Measurements from ENCODE around the gene PTPRN2.

PTPRN2 gene

GRCh38 chr7:158263110-158263963, 324.3 kb downstream of the PTPRN2 start:
- no peaks in the 10 kb centered on the region for H3K36me3 Mint-ChIP-seq (ENCODE audit: insufficient read depth)
- H3K9me3 Mint-ChIP-seq, result no peaks in the 10 kb centered on the region
- H3K4me1 Mint-ChIP-seq (ENCODE audit: low read depth in 2 of 2), result no peaks in the 10 kb centered on the region
- H3K4me3 Mint-ChIP-seq, result no peak overlapping the region
- DNase-seq (no peak), ATAC-seq (replicated peaks) (no peak)
- H3K27me3 Mint-ChIP-seq, result peaks cover 7 to 8% of the 10 kb centered on the region in 2 donors
- H3K27ac Mint-ChIP-seq, result no peak overlapping the region

- H3K4me3 Mint-ChIP-seq, result no peak overlapping the region
- no peaks in the 10 kb centered on the region for H3K36me3 Mint-ChIP-seq (ENCODE audit: insufficient read depth)
- H3K27ac Mint-ChIP-seq, result no peak overlapping the region
- H3K4me1 Mint-ChIP-seq (ENCODE audit: low read depth in 2 of 2), result no peaks in the 10 kb centered on the region
- DNase-seq (no peak), ATAC-seq (replicated peaks) (no peak)
- H3K9me3 Mint-ChIP-seq, result peaks cover 0 to 3% of the 10 kb centered on the region in 2 donors
- peaks cover 10 to 13% of the 10 kb centered on the region in 2 donors for H3K27me3 Mint-ChIP-seq
Observed at GRCh38 chr7:158262284-158263109, 325.1 kb downstream of the PTPRN2 start.

- DNase-seq, result no peak
- no peak for ATAC-seq (replicated peaks)
- H3K4me1 Mint-ChIP-seq (ENCODE audit: low read depth in 2 of 2), result no peaks in the 10 kb centered on the region
- H3K9me3 Mint-ChIP-seq, result peaks cover 0 to 3% of the 10 kb centered on the region in 2 donors
- H3K36me3 Mint-ChIP-seq (ENCODE audit: insufficient read depth), result no peaks in the 10 kb centered on the region
- H3K27ac Mint-ChIP-seq, result no peak overlapping the region
- H3K4me3 Mint-ChIP-seq, result no peak overlapping the region
- H3K27me3 Mint-ChIP-seq, result peaks cover 10 to 13% of the 10 kb centered on the region in 2 donors
Observed at GRCh38 chr7:158261362-158262235, 326.0 kb downstream of the PTPRN2 start.

GRCh38 chr7:158260567-158261361, 326.9 kb downstream of the PTPRN2 start:
- H3K4me1 Mint-ChIP-seq (ENCODE audit: low read depth in 2 of 2), result no peaks in the 10 kb centered on the region
- H3K27ac Mint-ChIP-seq, result no peak overlapping the region

GRCh38 chr7:158259671-158260418, 327.8 kb downstream of the PTPRN2 start:
- H3K27ac Mint-ChIP-seq, result no peak overlapping the region
- no peak for ATAC-seq (replicated peaks)
- no peak for DNase-seq
- no peak overlapping the region for H3K4me3 Mint-ChIP-seq
- H3K4me1 Mint-ChIP-seq (ENCODE audit: low read depth in 2 of 2), result no peaks in the 10 kb centered on the region
- H3K36me3 Mint-ChIP-seq (ENCODE audit: insufficient read depth), result no peaks in the 10 kb centered on the region
- H3K27me3 Mint-ChIP-seq, result peaks cover 10 to 13% of the 10 kb centered on the region in 2 donors
- H3K9me3 Mint-ChIP-seq, result peaks cover 0 to 3% of the 10 kb centered on the region in 2 donors

More at GRCh38 chr7:158260567-158261361, 326.9 kb downstream of the PTPRN2 start:
- DNase-seq (no peak), ATAC-seq (replicated peaks) (no peak)
- Mint-ChIP-seq H3K36me3 (ENCODE audit: insufficient read depth) (no peaks in the 10 kb centered on the region), H3K4me3 (no peak overlapping the region), H3K9me3 (peaks cover 0 to 3% of the 10 kb centered on the region in 2 donors), H3K27me3 (peaks cover 10 to 13% of the 10 kb centered on the region in 2 donors)

- Mint-ChIP-seq H3K36me3 (ENCODE audit: insufficient read depth) (no peaks in the 10 kb centered on the region), H3K4me1 (ENCODE audit: low read depth in 2 of 2) (no peaks in the 10 kb centered on the region), H3K9me3 (peaks cover 0 to 3% of the 10 kb centered on the region in 2 donors), H3K4me3 (no peak overlapping the region), H3K27me3 (peaks cover 10 to 13% of the 10 kb centered on the region in 2 donors), H3K27ac (no peak overlapping the region)
- DNase-seq (no peak), ATAC-seq (replicated peaks) (no peak)
Observed at GRCh38 chr7:158259141-158259540, 328.5 kb downstream of the PTPRN2 start.

- Mint-ChIP-seq H3K36me3 (ENCODE audit: insufficient read depth) (no peaks in the 10 kb centered on the region), H3K4me3 (no peak overlapping the region), H3K9me3 (peaks cover 0 to 3% of the 10 kb centered on the region in 2 donors), H3K27ac (no peak overlapping the region), H3K27me3 (peaks cover 10 to 13% of the 10 kb centered on the region in 2 donors), H3K4me1 (ENCODE audit: low read depth in 2 of 2) (no peaks in the 10 kb centered on the region)
- no peak for ATAC-seq (replicated peaks)
- DNase-seq, result no peak
Observed at GRCh38 chr7:158258411-158259130, 329.1 kb downstream of the PTPRN2 start.

- Mint-ChIP-seq H3K27me3 (peaks cover 10 to 13% of the 10 kb centered on the region in 2 donors), H3K4me3 (no peak overlapping the region), H3K9me3 (peaks cover 0 to 3% of the 10 kb centered on the region in 2 donors), H3K36me3 (ENCODE audit: insufficient read depth) (no peaks in the 10 kb centered on the region), H3K27ac (no peak overlapping the region), H3K4me1 (ENCODE audit: low read depth in 2 of 2) (no peaks in the 10 kb centered on the region)
- ATAC-seq (replicated peaks), result no peak
- DNase-seq, result no peak
Observed at GRCh38 chr7:158257516-158258410, 329.9 kb downstream of the PTPRN2 start.

GRCh38 chr7:158257001-158257400, 330.6 kb downstream of the PTPRN2 start:
- peaks cover 0 to 3% of the 10 kb centered on the region in 2 donors for H3K9me3 Mint-ChIP-seq
- H3K27me3 Mint-ChIP-seq, result peaks cover 10 to 13% of the 10 kb centered on the region in 2 donors
- no peak for DNase-seq
- no peak for ATAC-seq (replicated peaks)
- no peaks in the 10 kb centered on the region for H3K36me3 Mint-ChIP-seq (ENCODE audit: insufficient read depth)
- H3K4me1 Mint-ChIP-seq (ENCODE audit: low read depth in 2 of 2), result no peaks in the 10 kb centered on the region
- no peak overlapping the region for H3K4me3 Mint-ChIP-seq
- no peak overlapping the region for H3K27ac Mint-ChIP-seq

GRCh38 chr7:158256091-158256816, 331.4 kb downstream of the PTPRN2 start:
- peaks cover 0 to 3% of the 10 kb centered on the region in 2 donors for H3K9me3 Mint-ChIP-seq
- DNase-seq (no peak), ATAC-seq (replicated peaks) (no peak)
- H3K4me3 Mint-ChIP-seq, result no peak overlapping the region
- H3K4me1 Mint-ChIP-seq (ENCODE audit: low read depth in 2 of 2), result no peaks in the 10 kb centered on the region
- H3K36me3 Mint-ChIP-seq (ENCODE audit: insufficient read depth), result no peaks in the 10 kb centered on the region
- H3K27ac Mint-ChIP-seq, result no peak overlapping the region
- peaks cover 10 to 13% of the 10 kb centered on the region in 2 donors for H3K27me3 Mint-ChIP-seq

Measured in effector memory CD8-positive, alpha-beta T cell (primary cell).